NCI-H2029 (cell line): Measurements from ENCODE around the gene RNF112.
"Not testable (repeated sequence)": the region's sequence is repeated elsewhere in the genome, so short reads cannot be mapped to it uniquely, and the experiment has no call there.

ENCODE experiments used
- DNase-seq: peaks from one replicate; lab custom pipeline; 2025; lab: John Stamatoyannopoulos, UW

Gene RNF112

GRCh38 chr17:19414396-19415280 is 3.6 kb downstream of the RNF112 start:
- DNase-seq: no peak

DNA sequence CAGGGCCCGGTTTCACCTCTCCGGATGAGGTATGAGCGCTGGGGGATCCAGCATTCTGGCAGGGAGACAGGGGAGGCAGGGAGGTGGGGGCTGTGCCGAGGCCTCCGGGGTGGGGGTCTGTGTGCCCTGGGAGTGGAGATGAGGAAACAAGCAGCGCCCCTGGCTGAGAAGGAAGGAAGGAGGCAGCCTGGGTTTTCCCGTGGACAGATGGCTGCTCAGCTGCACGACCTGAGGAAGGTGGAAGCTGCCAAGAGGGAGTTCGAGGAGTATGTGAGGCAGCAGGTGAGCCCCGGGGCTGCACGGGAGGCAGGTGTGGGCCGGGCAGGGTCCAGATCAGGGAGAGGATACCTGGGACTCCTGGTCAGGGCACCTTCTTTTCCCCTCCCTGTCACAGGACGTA is 4.3 kb downstream of the RNF112 start:
- DNase-seq: no peak

DNA sequence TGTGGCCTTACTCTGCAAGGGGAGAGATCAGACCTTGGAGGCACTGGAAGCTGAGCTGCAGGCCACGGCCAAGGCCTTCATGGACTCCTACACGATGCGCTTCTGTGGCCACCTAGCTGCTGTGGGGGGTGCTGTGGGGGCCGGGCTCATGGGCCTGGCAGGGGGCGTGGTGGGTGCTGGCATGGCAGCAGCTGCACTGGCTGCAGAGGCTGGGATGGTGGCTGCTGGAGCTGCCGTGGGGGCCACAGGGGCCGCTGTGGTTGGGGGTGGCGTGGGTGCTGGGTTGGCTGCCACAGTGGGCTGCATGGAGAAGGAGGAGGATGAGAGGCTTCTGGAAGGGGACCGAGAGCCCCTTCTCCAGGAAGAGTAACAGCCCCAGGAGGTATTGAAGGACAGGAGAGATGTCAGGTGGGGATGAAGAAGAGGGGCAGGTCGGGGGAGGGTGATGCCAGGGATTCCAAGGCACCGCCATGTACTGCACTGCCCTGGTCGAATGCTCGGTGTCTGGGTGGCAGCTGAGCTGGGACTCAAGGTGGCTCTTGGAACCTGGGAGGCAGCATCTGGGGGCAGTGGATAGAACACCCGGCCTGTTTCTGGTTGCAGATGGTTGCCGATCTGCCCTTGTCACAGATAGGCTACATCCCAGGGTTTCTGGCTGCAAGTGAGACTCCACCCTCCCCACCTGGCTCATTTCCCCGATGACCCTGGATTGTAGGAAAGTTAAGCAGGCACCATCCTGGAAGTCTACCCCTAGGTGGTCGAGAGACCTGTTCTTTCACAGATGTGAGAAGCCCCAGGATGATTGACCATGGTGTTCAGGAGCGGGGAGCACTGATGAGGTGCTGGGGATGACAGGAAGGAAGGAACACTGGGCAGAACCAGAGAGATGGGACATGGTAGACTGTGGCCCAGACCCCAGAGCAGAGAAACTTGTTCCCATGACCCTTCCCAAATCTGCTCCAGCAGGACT is 5.1 kb downstream of the RNF112 start:
- DNase-seq: no peak

DNA sequence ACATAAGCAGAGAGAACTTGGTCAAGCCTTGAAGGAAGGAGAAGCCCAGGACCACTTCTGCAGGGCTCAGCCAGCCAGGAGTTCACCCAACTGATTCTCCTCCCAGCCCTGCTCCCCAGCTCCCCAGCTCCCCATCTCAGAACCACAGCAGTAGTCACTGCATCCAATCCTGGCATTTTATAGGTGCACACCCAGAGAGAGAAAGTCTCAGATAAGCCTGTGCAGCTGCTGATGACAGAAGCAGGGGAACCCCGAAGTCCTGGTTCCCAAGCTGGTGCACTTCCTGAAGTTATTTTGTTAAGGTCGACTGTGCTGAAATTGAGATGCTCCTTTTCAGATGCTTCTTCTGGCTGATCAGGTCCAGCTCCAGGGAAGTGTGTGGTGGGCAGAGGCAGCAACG is 6.6 kb downstream of the RNF112 start:
- no peak for DNase-seq

DNA sequence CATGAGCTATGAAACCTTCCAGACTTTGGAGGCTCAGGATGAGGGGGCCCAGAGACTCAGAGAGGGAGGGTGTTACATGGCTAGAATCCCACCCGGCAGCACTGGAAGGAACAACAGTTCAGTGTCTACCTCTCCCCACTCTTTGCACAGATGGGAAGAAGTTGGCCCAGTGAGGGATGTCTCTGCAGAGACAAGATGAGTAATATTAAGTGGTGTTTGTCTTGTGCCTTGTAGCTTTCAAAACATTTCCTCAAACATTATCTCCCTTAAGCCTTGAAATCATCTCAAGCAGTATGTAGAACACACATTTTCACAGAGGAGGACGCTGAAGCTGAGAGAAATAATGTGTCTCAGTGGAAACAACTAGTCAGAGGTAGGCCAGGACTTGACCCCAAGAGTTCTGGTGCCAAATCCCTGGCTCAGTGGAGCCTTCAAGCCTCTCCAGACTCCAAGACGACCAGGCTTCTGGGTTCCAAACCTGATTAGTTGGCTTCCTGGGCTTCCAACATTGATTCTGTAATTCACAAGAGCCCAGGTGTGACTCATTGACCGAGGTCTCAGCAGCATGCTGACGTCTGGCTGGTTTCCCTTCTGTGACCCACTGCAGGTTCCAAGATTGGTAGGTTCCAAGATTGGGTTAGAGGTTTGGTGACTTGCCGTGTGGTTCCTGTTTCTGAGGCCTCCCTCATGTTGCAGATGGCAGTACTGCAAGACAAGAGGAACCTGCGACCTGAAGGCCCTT is 7.4 kb downstream of the RNF112 start:
- DNase-seq: no peak

DNA sequence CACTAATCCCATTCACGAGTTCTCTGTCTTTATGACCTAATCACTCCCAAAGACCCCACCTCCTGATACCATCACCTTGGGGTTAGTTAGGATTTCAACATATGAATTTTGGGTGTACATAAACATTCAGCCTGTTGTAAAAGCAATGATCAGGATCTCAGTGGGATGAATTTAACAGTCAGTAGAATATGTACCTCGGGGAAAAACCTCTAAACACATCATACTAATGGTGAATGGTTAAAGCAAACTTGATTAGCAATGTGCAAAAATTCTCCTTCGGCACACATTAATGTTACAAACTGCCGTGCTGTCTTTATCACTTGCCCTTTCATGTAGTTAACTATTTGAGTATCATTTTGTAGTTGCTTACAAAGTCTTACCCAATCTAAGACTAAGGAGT is 10.2 kb downstream of the RNF112 start:
- DNase-seq: no peak

DNA sequence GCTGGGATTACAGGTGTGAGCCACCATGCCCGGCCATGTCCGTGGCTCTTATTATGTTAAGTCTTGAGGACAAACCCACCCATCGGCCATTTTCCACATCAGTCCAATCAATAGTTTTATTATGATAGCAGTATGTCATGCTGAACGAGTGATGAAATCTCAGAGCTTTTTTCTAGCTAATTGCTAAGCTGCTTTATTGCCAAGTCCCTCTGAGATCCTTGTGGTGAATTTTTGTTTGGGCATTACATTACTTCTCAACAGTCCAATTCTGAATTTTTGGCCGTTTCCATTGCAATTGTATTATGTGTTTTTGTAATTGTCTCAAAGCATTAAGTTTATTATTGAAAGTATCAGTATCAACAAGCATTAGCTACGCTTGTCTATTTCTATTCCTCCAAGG is 10.9 kb downstream of the RNF112 start:
- DNase-seq: no peak

DNA sequence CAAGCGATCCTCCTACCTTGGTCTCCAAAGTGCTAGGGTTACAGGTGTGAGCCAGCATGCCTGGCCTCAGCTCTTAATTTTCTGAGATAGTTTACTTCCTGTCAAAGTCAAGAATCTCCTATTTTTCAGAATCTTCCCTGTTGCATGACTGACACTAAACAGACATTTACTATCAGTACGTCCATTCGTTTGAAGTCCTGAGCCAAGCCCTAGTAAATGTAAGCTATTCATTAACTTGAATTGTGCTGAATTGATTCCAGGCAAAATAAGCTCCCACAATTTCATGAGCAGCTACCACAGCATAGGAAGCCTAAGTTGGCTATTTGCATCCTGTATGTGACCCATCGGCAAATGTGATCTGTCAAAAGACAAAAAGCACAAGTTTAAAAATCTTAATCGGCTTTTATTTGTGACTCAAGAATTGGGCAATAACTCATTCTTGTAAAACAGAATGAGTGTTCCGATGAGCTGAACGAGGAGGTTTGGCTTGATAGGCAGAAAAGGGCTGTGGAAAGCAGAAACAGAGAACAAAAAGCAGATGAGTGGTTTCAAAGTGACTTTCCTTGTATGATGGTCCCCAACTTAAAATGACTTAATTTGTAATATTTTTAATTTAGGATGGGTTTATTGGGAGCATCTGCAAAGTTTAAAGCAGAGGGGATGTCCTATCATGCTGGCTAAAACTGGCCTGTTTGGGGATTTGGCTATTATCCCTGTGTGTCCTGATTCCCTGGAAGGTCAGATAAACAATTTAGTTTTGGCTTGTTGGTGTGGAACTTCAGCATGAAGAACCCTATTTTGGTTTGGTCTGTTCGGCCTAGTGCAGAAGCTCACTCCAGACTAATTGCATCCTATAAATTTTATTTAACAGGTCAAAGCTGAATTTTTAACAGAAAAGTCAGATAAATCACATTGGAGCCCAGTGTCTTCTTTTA is 14.2 kb downstream of the RNF112 start:
- no peak for DNase-seq

- no peak for DNase-seq
Measured at GRCh38 chr17:19426631-19427030, 15.6 kb downstream of the RNF112 start.

DNA sequence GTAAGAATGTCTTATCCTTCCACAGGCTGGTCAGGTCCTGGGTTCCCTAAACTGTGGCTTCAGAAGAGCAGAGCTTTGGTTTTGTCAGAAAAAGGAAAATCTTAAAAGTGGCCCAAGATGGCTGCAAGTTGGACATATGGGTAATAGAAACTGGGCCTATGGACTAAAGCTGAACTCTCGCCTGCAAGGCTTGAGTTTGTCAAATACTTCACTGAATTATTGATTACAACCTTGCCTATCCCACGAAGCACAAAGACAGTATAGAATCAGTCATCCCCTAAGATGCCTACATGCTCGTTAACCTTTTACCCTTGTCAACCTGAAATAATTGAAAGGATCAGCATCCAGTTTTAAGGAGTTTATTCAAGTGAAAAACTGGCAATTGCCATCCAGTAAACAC is 20.7 kb downstream of the RNF112 start:
- no peak for DNase-seq

- DNase-seq: no peak
Measured at GRCh38 chr17:19433255-19433654, 22.2 kb downstream of the RNF112 start.

DNA sequence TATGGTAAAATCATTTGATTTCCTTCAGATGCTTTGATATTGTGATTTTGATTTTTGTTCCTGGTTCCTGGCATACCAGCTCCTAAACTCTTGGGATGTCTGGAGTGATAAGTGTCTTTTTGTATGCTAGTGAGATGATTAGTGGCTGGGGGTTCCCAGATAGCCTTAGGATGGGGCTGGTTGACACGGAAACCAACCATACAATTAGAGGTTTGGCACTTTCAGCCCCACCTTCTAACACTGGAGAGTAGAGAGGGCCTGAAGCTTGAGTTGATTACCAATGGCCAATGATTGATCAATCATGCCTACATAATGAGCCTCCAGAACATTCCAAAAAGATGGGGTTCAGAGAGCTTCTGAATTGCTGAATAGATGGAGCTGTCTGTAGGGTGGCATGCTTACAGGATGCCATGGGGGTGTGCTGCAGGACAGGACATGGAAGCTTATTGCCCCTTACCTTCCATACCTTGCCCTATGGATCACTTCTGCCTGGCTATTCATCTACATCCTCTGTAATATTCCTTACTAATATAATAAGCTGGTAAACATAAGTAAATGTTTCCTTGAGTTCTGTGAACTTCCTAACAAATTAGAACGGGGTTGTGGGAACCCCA is 22.8 kb downstream of the RNF112 start:
- DNase-seq: no peak

DNA sequence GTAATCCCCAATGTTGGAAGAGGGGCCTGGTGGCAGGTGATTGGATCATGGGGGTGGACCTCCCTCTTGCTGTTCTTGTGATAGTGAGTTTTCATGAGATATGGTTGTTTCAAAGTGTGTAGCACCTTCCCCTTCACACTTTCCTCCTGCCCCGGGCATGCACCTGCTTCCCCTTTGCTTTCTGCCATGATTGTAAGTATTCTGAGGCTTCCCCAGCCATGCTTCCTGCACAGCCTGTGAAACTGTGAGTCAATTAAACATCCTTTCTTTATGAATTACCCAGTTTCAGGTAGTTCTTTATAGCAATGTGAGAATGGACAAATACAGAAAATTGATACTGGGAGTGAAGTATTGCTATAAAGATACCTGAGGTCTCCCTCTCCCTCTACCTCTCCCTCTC is 29.4 kb downstream of the RNF112 start:
- no peak for DNase-seq

DNA sequence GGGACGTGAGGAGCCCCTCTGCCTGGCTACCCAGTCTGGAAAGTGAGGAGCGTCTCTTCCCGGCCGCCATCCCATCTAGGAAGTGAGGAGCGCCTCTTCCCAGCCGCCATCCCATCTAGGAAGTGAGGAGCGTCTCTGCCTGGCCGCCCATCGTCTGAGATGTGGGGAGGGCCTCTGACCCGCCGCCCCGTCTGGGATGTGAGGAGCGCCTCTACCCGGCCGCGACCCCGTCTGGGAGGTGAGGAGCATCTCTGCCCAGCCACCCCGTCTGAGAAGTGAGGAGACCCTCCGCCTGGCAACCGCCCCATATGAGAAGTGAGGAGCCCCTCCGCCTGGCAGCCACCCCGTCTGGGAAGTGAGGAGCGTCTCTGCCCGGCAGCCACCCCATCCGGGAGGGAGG is 30.3 kb downstream of the RNF112 start:
- DNase-seq: not testable (repeated sequence)

GRCh38 chr17:19442731-19443130 is 31.7 kb downstream of the RNF112 start:
- DNase-seq: no peak

- no peak for DNase-seq
Measured at GRCh38 chr17:19443148-19443547, 32.1 kb downstream of the RNF112 start.

DNA sequence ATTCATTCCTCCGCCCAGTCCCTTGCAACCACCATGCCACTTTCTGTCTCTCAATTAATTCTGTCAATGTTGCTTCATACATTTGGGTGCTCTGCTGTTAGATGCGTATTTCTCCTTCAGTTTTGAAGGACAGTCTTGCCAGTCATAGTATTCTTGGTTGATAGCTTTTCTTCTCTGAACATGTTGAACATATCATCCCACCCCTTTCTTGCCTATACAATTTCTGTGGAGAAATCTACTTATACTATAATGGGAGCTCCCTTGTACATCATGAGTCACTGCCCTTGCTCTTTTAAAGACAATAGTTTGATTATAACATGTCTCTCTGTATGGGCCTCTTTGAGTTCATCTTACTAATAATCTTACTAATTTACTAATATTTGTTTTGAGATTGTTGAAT is 34.1 kb downstream of the RNF112 start:
- no peak for DNase-seq

DNA sequence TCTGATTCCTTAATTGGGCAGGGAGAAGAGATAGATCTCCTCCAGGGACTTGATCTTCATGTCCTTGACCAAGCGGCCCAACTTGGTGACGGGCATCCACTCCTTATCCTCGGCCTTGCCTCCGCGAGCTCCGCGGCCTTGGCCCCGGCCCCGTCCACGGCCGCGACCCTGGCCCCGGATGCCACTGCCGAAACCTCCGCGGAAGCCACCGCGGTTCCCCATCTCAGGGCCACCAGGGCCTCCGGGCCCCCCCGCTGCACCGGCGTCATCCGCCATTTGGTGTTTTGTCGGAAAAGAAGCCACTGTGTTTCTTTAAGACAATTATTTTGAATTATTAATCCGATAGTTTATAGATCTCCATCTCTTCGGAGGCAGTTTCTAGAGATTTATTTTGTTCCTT is 35.5 kb downstream of the RNF112 start:
- DNase-seq: not testable (repeated sequence)

DNA sequence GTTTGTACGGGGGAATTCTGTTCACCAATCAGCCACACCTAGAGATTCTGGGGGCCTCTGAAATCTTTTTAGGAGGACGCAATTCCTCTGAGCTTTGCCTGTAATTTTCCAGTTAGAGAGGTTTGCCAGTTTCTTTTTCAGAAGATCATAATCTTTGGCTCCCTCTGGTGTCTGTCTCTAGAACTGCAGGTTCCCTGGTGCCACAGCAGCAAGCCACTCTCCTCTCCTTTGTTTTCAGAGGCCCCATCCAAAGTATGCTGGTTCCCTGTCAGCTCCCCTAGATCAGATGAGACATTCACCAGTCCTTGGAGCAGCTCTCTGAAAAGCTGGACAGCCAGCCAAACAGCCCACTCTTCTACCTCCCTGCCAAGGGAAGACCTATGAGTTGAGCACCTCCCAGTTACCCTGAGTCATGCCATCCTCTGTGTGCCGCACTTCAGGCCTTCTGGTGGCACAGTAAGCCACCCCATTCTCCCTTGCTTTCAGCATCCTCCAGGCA is 36.1 kb downstream of the RNF112 start:
- DNase-seq: peak; percentile 9
